HepG2 (cell line): ENCODE results near the gene BCAN. TPM values are rescaled to one million over a fixed set of nuclear protein-coding genes. Genes with fewer than 3 reads are reported as not detected.

Source experiments
- ATAC-seq: fragments of 200-7000 bp; cut with Tn5 transposase; 3 replicates; pipeline ENCODE4 v1.9.1; 2020; ENCODE audit warnings: mild to moderate bottlenecking, moderate library complexity
- BruUV-seq: library from RNA; stranded (reverse); fragments of 400-500 nt; replicated peaks from 2 replicates; lab custom pipeline; 2021; lab: Mats Ljungman, UMichigan
- CTCF ChIA-PET: fragments of 300-600 bp; formaldehyde crosslinking; extraction: SDS; loops from one replicate; lab custom pipeline; 2021; ENCODE audit warnings: low total read pairs, inconsistent platforms, low intra/inter-chr PET ratio; lab: Yijun Ruan, JAX
- POLR2A ChIA-PET: fragments of 350-600 bp; sonication (Branson Sonifier 250); formaldehyde crosslinking; loops from one replicate; lab custom pipeline; 2020; ENCODE audit warnings: antibody characterized with exemption, inconsistent platforms; lab: Yijun Ruan, JAX
- DNase-seq: peaks from one replicate; pipeline ENCODE4 v3.0.0-alpha.2; 2015; ENCODE audit warnings: low spot score
- FAIRE-seq: peaks from 3 replicates; lab custom pipeline; 2011; peaks lifted over from hg19 to GRCh38; lab: Jason Lieb, UNC
- H2AFZ ChIP-seq: one replicate; pipeline ENCODE4 v1.6.1; 2011; ENCODE audit warnings: low read length, inconsistent platforms
- H3K27ac ChIP-seq: fragments of 300-600 bp; 3 replicates; pipeline ENCODE4 v1.8.0; 2011; ENCODE audit warnings: mixed run types, mild to moderate bottlenecking, mixed read lengths, low read length, inconsistent platforms; ENCODE audit not compliant: insufficient read depth; ENCODE audit errors: extremely low read length
- H3K27me3 ChIP-seq, 2 experiments: fragments of 200-600 bp in 1 of 2; 2 replicates in 1 of 2; 3 replicates in 1 of 2; pipeline versions ENCODE4 v1.6.0 to v1.8.0; 2011; ENCODE audit warnings: low read length in 2 of 2, mild to moderate bottlenecking in 2 of 2, moderate library complexity in 2 of 2, inconsistent platforms in 1 of 2; ENCODE audit not compliant: insufficient read depth in 2 of 2, control insufficient read depth in 1 of 2
- H3K36me3 ChIP-seq, 2 experiments: fragments of 200-600 bp in 1 of 2; replicated peaks in 1 of 2; 2 replicates in 1 of 2; 3 replicates in 1 of 2; pipeline versions ENCODE4 v1.5.1 to v1.8.0; 2011; ENCODE audit warnings: low read length in 2 of 2, inconsistent platforms in 1 of 2; ENCODE audit not compliant: insufficient read depth in 2 of 2, control insufficient read depth in 1 of 2
- H3K4me1 ChIP-seq: 2 replicates; pipeline ENCODE4 v1.5.1; 2012; ENCODE audit warnings: low read length, inconsistent platforms; ENCODE audit not compliant: insufficient read depth
- H3K4me2 ChIP-seq: 2 replicates; pipeline ENCODE4 v1.6.0; 2011; ENCODE audit warnings: low read depth, low read length, inconsistent platforms
- H3K4me3 ChIP-seq, 3 experiments: fragments of 200-600 bp in 1 of 3; sonication (generic), shearing (Covaris generic) in 1 of 3; replicated peaks in 1 of 3; 2 replicates each; pipeline ENCODE4 v1.5.1; 2011 to 2016; ENCODE audit warnings: low read length in 3 of 3, inconsistent platforms in 2 of 3, low read depth in 2 of 3, mild to moderate bottlenecking in 2 of 3, control low read depth in 1 of 3, mixed read lengths in 1 of 3; ENCODE audit not compliant: insufficient read depth in 1 of 3
- H3K79me2 ChIP-seq: one replicate; pipeline ENCODE4 v1.6.1; 2011; ENCODE audit warnings: low read length, inconsistent platforms; ENCODE audit not compliant: insufficient read depth
- H3K9ac ChIP-seq: 2 replicates; pipeline ENCODE4 v1.6.0; 2011; ENCODE audit warnings: mild to moderate bottlenecking, low read depth, low read length, inconsistent platforms; ENCODE audit not compliant: insufficient read depth
- H3K9me3 ChIP-seq: 2 replicates; pipeline ENCODE4 v1.5.1; 2012; ENCODE audit warnings: mild to moderate bottlenecking, low read length
- H4K20me1 ChIP-seq: 2 replicates; pipeline ENCODE4 v1.6.0; 2011; ENCODE audit warnings: inconsistent platforms, mild to moderate bottlenecking, low read length, moderate library complexity; ENCODE audit not compliant: insufficient read depth
- ARID3A ChIP-seq: IDR thresholded peaks from 2 replicates; pipeline ENCODE4 v1.6.1; 2012; ENCODE audit warnings: low read depth, low read length, improper control_type of control experiment
- CTCF ChIP-seq: sonication (generic); formaldehyde crosslinking; IDR thresholded peaks from 2 replicates; pipeline ENCODE4 v1.5.0; 2020; ENCODE audit warnings: mild to moderate bottlenecking, missing genetic modification reagents, moderate library complexity
- MYPOP ChIP-seq: sonication (generic); formaldehyde crosslinking; IDR thresholded peaks from 2 replicates; pipeline ENCODE4 v1.8.1; 2023; ENCODE audit warnings: mild to moderate bottlenecking, moderate library complexity, missing genetic modification reagents
- RAD21 ChIP-seq: fragments of 450-650 bp; formaldehyde crosslinking; IDR thresholded peaks from 2 replicates; pipeline ENCODE4 v1.5.0; 2020; ENCODE audit warnings: mild to moderate bottlenecking
- SMC3 ChIP-seq: IDR thresholded peaks from 2 replicates; pipeline ENCODE4 v1.6.1; 2011; ENCODE audit warnings: low read length, improper control_type of control experiment
- STAG1 ChIP-seq: sonication (generic); formaldehyde crosslinking; IDR thresholded peaks from 2 replicates; pipeline ENCODE4 v1.4.0; 2020; ENCODE audit warnings: missing genetic modification reagents
- TCF7 ChIP-seq: sonication (generic); IDR thresholded peaks from 2 replicates; pipeline ENCODE4 v1.6.1; 2016; ENCODE audit warnings: antibody characterized with exemption, low read depth
- THAP11 ChIP-seq: IDR thresholded peaks from 2 replicates; pipeline ENCODE4 v1.6.1; 2016; ENCODE audit warnings: missing biosample characterization, missing genetic modification reagents
- U2AF2 ChIP-seq: fragments of 200-400 bp; formaldehyde crosslinking; IDR thresholded peaks from 2 replicates; pipeline ENCODE4 v1.6.1; 2017; ENCODE audit warnings: low read depth, mild to moderate bottlenecking, low read length
- ZEB1 ChIP-seq: IDR thresholded peaks from 2 replicates; pipeline ENCODE4 v1.6.1; 2012; ENCODE audit warnings: mild to moderate bottlenecking, low read depth, inconsistent platforms; ENCODE audit not compliant: insufficient replicate concordance
- ZGPAT ChIP-seq: IDR thresholded peaks from 2 replicates; pipeline ENCODE4 v1.6.1; 2016; ENCODE audit warnings: mild to moderate bottlenecking
- ZNF382 ChIP-seq: sonication (generic); formaldehyde crosslinking; IDR thresholded peaks from 2 replicates; pipeline ENCODE4 v1.5.0; 2020; ENCODE audit warnings: missing genetic modification reagents, mild to moderate bottlenecking, borderline replicate concordance
- WGBS: methylation state at CpG from one replicate; pipeline ENCODE4 v1.1.6; 2017; ENCODE audit warnings: low lambda C conversion rate; 5-methylcytosine and 5-hydroxymethylcytosine counted together
- in situ Hi-C: cut with HindIII; loops from 2 replicates; pipeline ENCODE4 v1.10.0; 2017; ENCODE audit warnings: low pct_unique_long_range_greater_than_20kb; ENCODE audit not compliant: extremely low pct_ligation_motif_present
- intact Hi-C: fragments of 100-400 bp; cut with micrococcal nuclease; formaldehyde crosslinking; loops from one replicate; pipeline ENCODE4 v1.10.0; 2022; ENCODE audit not compliant: unreplicated experiment
- polyA plus RNA-seq, 8 experiments: library from polyadenylated mRNA; depleted of rRNA in 3 of 8; stranded (reverse) in 7 of 8; unstranded in 1 of 8; fragments of >200 nt; fragmentation: Illumina TruSeq in 4 of 8; extraction: Trizol in 4 of 8; gene quantifications; 2 replicates each; pipeline versions ENCODE4 v1.2.1 to v1.2.3, GENCODE V29; 2011 to 2016; ENCODE audit warnings: low read depth in 4 of 8, missing spikeins in 1 of 8, mixed read lengths in 1 of 8; ENCODE audit not compliant: insufficient read depth in 1 of 8
- total RNA-seq, 5 experiments: library from RNA; depleted of rRNA; stranded (reverse); fragments of >200 nt; fragmentation: Illumina TruSeq; extraction: Trizol; gene quantifications; 2 replicates each; pipeline ENCODE4 v1.2.3, GENCODE V29; 2016; ENCODE audit warnings: low read depth in 1 of 5

Gene BCAN
- total and polyA plus RNA-seq, 2 of the 13 experiments (the other 11 are each of a cell fraction or from before 2014, with no cell fraction given), result not detected

GRCh38 chr1:156608036-156608674 is 33.8 kb upstream of the BCAN start (continued):
- TF ChIP-seq ZGPAT, result no peak
- no peak for TF ChIP-seq U2AF2

- TF ChIP-seq TCF7 (no peak), ARID3A (0 out of 2 replicates have a peak, but pooled peaks have one; percentile 44), ZEB1 (peak; percentile 57), RAD21 (CRISPR knock-in tag) (peak; percentile 65), SMC3 (peak; percentile 49), THAP11 (CRISPR knock-in tag) (0 out of 2 replicates have a peak, but pooled peaks have one; percentile 15), MYPOP (CRISPR knock-in tag) (0 out of 2 replicates have a peak, but pooled peaks have one; percentile 27), ZNF382 (CRISPR knock-in tag) (no peak), CTCF (CRISPR knock-in tag) (peak; percentile 71), STAG1 (CRISPR knock-in tag) (peak; percentile 58)
- DNase-seq, result no peak
- intact Hi-C loops, result loop anchor here (1.0 kb wide), 1 partner anchor 25 kb away; no protein-coding TSS in a partner anchor
- Histone ChIP-seq H3K36me3 (no peaks in the 10 kb centered on the region), H3K27me3 (no peaks in the 10 kb centered on the region; a peak in 1 of 5 replicates), H3K79me2 (no peaks in the 10 kb centered on the region), H2AFZ (no peak overlapping the region), H3K27ac (no peak overlapping the region), H4K20me1 (no peaks in the 10 kb centered on the region), H3K9me3 (no peaks in the 10 kb centered on the region), H3K4me2 (no peak overlapping the region), H3K4me1 (peaks cover 24% of the 10 kb centered on the region), H3K9ac (no peak overlapping the region), H3K4me3 (no peak overlapping the region)
- BruUV-seq, result no TSS peak
- ChIA-PET POLR2A (no interaction called here), CTCF (interaction anchor here (1.1 to 3.5 kb wide), 2 partner anchors 25 to 152 kb away, joined by 3 to 86 read pairs; no protein-coding TSS in a partner anchor)
- peak; percentile 95 for ATAC-seq
- peak; percentile 48 for FAIRE-seq
- 7% methylated on average over 4 of the region's 6 CpGs for WGBS
- in situ Hi-C loops, result no loop called here
These were observed 32.9 kb upstream of the BCAN start for GRCh38 chr1:156608981-156609380.
